Gastrocnemius medialis (tissue), 4 donors: ENCODE data around the gene PPP6R3. TPM values are rescaled to one million over a fixed set of nuclear protein-coding genes. Genes with fewer than 3 reads are reported as not detected.

Experiments used
- total RNA-seq, 4 donors: library from RNA; depleted of rRNA; stranded (reverse); fragments of >200 nt; gene quantifications; one replicate each; pipeline versions ENCODE4 v1.1.0 to v1.2.3, GENCODE V29; 2016

PPP6R3 gene
- total RNA-seq, 4 donors from 2014 or later = 77.3 to 196 (median 133) TPM

Other genes with a start within 250 kb of the PPP6R3 start
- gene KMT5B, start 247.5 kb upstream of the PPP6R3 start, total RNA-seq = 10 to 100 TPM; 17.3 to 21.0 (median 19.2) TPM
- 10 to 100 TPM in 2 of 4 donors, 1 to 10 TPM in 2; 8.1 to 19.3 (median 10.6) TPM for gene C11orf24, start 188.8 kb upstream of the PPP6R3 start, total RNA-seq
- gene LRP5, start 148.2 kb upstream of the PPP6R3 start, total RNA-seq = 10 to 100 TPM in 2 of 4 donors, 1 to 10 TPM in 2; 3.7 to 12.3 (median 8.1) TPM
- not detected for gene GAL, start 223.8 kb downstream of the PPP6R3 start, total RNA-seq